Ishikawa (cell line): ENCODE results near the gene LCN6.
A peak's percentile ranks its signal among the peaks of the same experiment; 100 is the strongest.

ENCODE experiments used
- CEBPB ChIP-seq: IDR thresholded peaks from 2 replicates; pipeline ENCODE4 v1.6.1; 2012
- CREB1 ChIP-seq: IDR thresholded peaks from 2 replicates; pipeline ENCODE4 v1.6.1; 2012; ENCODE audit warnings: low read depth
- EGR1 ChIP-seq: IDR thresholded peaks from 2 replicates; pipeline ENCODE4 v1.6.1; 2012
- EP300 ChIP-seq: IDR thresholded peaks from 2 replicates; pipeline ENCODE4 v1.6.1; 2012; ENCODE audit warnings: borderline replicate concordance
- FOXM1 ChIP-seq: IDR thresholded peaks from 2 replicates; pipeline ENCODE4 v1.6.1; 2012; ENCODE audit warnings: low read depth, borderline replicate concordance
- NFIC ChIP-seq: IDR thresholded peaks from 2 replicates; pipeline ENCODE4 v1.6.1; 2012
- RAD21 ChIP-seq: IDR thresholded peaks from 2 replicates; pipeline ENCODE4 v1.6.1; 2012; ENCODE audit warnings: low read depth
- TAF1 ChIP-seq: IDR thresholded peaks from 2 replicates; pipeline ENCODE4 v1.6.1; 2012; ENCODE audit warnings: low read depth, mild to moderate bottlenecking
- TCF12 ChIP-seq: IDR thresholded peaks from 2 replicates; pipeline ENCODE4 v1.6.1; 2012; ENCODE audit warnings: low read depth
- TEAD4 ChIP-seq: IDR thresholded peaks from 2 replicates; pipeline ENCODE4 v1.6.1; 2012
- YY1 ChIP-seq: IDR thresholded peaks from 2 replicates; pipeline ENCODE4 v1.6.1; 2012; ENCODE audit warnings: low read depth
- ZBTB7A ChIP-seq: IDR thresholded peaks from 2 replicates; pipeline ENCODE4 v1.6.1; 2012; ENCODE audit warnings: low read depth
- TF ChIP-seq, protein P1 (sequence below): IDR thresholded peaks from 2 replicates; pipeline ENCODE4 v1.6.1; 2012; ENCODE audit warnings: low read depth, mild to moderate bottlenecking
- TF ChIP-seq, protein P2 (sequence below): IDR thresholded peaks from 2 replicates; pipeline ENCODE4 v1.6.1; 2012
- TF ChIP-seq, protein P3 (sequence below): IDR thresholded peaks from 2 replicates; pipeline ENCODE4 v1.6.1; 2012

The LCN6 gene

DNA sequence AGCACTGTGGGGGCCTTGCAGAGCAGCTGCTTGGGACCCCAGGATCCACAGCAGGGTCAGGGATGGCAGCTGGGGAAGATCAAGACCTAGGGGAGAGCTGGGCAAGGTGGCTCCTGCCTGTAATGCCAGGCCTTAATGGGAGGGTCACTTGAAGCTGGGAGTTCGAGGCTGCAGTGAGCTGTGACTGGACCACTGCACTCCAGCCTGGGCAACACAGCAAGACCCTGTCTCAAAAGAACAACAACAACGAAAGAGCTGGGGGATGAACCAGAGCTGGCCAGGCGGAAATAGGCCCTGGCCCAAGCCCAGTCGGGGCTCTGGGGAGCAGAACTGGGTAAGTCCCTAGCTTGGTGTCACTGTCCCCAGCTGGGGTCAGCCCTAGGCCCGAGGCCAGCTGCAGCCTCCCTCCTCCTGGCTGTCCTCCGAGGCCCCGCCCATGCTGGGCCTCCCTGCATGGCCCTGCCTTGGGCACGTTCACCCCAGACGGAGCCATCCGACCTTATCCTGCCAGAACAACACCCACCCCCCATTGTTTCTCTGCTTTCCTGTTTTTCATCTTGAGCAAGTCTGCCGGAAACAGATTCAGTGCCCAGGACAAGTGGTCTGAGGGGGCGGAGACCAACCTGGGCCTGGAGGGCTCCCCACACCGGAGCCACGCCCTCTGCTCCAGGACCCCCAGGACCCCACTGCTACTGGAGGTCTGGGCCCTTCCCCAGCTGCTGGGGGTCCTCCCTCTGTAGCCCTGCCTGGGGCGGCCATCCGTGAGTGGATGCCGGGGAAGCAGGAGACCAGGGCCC is 34.0 kb downstream of the LCN6 start:
- TF ChIP-seq ZBTB7A = peak; percentile 88
- TF ChIP-seq TEAD4 = no peak
- TF ChIP-seq, protein P1, sequence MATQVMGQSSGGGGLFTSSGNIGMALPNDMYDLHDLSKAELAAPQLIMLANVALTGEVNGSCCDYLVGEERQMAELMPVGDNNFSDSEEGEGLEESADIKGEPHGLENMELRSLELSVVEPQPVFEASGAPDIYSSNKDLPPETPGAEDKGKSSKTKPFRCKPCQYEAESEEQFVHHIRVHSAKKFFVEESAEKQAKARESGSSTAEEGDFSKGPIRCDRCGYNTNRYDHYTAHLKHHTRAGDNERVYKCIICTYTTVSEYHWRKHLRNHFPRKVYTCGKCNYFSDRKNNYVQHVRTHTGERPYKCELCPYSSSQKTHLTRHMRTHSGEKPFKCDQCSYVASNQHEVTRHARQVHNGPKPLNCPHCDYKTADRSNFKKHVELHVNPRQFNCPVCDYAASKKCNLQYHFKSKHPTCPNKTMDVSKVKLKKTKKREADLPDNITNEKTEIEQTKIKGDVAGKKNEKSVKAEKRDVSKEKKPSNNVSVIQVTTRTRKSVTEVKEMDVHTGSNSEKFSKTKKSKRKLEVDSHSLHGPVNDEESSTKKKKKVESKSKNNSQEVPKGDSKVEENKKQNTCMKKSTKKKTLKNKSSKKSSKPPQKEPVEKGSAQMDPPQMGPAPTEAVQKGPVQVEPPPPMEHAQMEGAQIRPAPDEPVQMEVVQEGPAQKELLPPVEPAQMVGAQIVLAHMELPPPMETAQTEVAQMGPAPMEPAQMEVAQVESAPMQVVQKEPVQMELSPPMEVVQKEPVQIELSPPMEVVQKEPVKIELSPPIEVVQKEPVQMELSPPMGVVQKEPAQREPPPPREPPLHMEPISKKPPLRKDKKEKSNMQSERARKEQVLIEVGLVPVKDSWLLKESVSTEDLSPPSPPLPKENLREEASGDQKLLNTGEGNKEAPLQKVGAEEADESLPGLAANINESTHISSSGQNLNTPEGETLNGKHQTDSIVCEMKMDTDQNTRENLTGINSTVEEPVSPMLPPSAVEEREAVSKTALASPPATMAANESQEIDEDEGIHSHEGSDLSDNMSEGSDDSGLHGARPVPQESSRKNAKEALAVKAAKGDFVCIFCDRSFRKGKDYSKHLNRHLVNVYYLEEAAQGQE = no peak
- TF ChIP-seq TCF12 = peak; percentile 80
- 0 out of 2 replicates have a peak, but pooled peaks have one; percentile 28 for TF ChIP-seq CEBPB
- TF ChIP-seq, protein P2, sequence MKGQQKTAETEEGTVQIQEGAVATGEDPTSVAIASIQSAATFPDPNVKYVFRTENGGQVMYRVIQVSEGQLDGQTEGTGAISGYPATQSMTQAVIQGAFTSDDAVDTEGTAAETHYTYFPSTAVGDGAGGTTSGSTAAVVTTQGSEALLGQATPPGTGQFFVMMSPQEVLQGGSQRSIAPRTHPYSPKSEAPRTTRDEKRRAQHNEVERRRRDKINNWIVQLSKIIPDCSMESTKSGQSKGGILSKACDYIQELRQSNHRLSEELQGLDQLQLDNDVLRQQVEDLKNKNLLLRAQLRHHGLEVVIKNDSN = no peak
- peak; percentile 57 for TF ChIP-seq NFIC
- peak; percentile 47; the same call in 1 of the 2 replicates for TF ChIP-seq EGR1
- peak; percentile 61; the same call in 1 of the 2 replicates for TF ChIP-seq EP300

DNA sequence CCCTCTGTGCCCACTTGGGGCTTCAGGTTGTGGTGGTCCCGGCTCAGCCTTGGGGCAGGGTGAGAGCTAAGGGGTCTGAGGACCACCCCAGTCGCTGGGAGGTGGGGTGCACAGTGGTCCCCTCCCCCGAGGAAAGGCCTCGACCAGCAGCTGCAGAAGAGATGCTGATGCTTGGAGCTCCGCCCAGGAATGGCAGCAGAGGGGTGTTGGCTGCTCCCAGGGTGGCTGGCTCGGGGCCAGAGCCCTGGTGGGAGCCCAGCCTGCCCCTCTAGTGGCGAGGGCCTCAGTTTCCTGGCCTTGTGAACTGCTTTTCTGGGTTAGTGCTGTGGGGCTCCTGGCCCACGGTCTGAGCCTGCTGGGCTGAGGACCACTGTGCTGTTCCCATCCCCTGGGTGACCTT is 34.8 kb downstream of the LCN6 start:
- TF ChIP-seq, protein P3, sequence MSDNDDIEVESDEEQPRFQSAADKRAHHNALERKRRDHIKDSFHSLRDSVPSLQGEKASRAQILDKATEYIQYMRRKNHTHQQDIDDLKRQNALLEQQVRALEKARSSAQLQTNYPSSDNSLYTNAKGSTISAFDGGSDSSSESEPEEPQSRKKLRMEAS = no peak; the same call in 1 of the 2 replicates
- TF ChIP-seq NFIC = peak; percentile 87

DNA sequence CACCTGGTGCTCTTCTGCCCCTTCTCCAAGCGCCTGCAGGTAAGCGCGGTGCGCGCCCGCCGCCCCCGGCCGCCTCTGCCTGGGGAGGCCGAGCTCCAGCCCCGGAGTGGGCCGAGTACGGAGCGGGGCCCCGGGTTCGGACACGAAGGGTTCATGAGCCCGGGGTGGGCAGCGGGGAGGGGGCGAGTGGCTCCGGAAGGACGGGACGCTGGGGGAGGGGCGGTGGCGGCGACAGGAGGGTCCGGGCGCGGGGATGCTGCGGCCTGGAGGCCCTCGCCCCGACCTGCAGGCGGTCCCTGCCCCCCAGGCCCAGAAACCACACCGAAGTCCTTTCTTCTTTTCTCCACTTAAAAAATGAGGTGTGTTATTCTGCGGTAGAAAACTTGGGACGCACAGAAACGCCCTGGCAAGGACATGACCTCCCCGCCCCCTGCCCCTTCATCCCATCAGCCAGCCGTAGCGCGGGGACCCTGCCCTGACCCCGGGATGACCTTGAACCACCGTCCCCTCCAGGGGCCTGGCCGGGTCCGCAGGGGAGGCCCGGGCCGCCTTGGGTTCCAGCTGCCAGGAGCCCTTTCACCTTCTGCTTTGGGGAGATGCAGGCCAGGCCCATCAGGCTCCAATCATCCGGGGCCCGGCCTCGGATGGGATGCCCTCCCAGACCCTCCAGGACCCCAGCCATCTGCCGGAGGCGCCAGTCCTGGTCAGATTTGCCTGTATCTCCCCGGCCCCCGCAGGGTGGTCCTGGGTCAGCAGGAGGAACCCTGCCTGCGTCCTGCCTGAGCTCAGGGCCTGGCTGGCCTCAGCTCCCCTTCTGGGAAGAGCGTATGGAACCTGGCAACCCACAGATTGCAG is 35.4 kb downstream of the LCN6 start:
- TF ChIP-seq TEAD4 = no peak
- TF ChIP-seq TCF12 = no peak
- no peak for TF ChIP-seq YY1
- TF ChIP-seq TAF1 = no peak
- TF ChIP-seq, protein P3 = no peak
- no peak for TF ChIP-seq RAD21
- no peak for TF ChIP-seq NFIC
- no peak for TF ChIP-seq EGR1
- no peak for TF ChIP-seq EP300
- no peak for TF ChIP-seq CREB1
- TF ChIP-seq ZBTB7A = no peak; the same call in 1 of the 2 replicates
- TF ChIP-seq, protein P2 = no peak
- TF ChIP-seq CEBPB = no peak
- TF ChIP-seq FOXM1 = no peak
- TF ChIP-seq, protein P1 = no peak

DNA sequence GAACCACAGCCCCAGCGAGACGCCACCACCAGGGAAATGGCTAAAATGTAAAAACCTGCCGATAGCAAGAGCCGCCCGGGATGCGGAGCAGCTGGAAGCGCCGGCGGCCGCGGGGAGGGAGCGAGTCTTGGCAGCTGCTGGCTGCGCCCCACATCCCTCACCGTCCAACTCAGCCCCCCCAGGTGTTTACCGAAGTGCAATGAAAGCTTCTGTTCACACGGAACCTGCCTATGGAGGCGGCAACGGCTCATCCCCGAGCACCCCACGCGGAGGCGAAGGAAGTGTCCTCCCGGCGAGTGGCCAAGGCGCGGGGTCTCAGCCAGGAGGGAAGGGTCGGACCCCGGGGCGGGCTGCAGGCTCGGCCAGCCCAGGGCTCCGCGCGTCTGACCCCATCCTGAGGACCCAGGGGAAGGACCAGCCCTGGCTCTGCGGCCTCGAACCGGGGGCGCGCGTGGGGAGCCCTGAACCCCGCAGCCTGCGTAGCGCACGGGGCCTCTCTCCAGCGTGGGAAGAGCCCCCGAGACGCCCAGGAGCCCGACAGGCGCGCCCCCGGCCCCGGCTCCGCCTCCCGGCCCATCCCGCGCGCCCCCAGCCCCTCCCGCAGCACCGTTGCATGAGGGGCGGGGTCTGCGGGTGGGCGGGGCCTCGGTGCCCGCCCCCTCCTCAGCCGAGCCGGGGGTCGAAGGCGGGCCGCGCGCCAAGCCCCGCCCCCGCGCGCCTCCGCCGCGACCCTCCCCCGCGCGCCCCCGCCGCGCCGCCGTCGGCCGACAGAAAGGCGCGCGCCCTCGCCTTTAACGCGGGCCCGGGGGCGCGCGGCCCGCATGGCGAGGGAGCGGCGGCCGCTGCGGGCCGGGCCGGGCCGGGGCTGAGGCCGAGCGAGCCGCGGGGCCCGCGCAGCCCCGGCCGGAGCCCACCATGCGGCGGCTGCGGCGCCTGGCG is 36.3 kb downstream of the LCN6 start, which contains the start of gene DIPK1B:
DIPK1B (plus strand) TSS at position 822 of the 939 bp plus-strand sequence; CDS start at position 916, 94 bp downstream.
- TF ChIP-seq CEBPB = no peak
- no peak for TF ChIP-seq EP300
- TF ChIP-seq, protein P1 = no peak
- no peak for TF ChIP-seq YY1
- TF ChIP-seq EGR1 = 0 out of 2 replicates have a peak, but pooled peaks have one; percentile 12
- TF ChIP-seq, protein P2 = no peak
- no peak; the same call in 1 of the 2 replicates for TF ChIP-seq ZBTB7A
- TF ChIP-seq NFIC = no peak
